ENCODE results near the gene USP3. TPM values are rescaled to one million over a fixed set of nuclear protein-coding genes. Genes with fewer than 3 reads are reported as not detected.

USP3 gene
- total and polyA plus RNA-seq, 10 of the 15 experiments (the other 5 are each of a cell fraction or from before 2014, with no cell fraction given) = 23.8 to 64.5 (median 50.3) TPM

DNA sequence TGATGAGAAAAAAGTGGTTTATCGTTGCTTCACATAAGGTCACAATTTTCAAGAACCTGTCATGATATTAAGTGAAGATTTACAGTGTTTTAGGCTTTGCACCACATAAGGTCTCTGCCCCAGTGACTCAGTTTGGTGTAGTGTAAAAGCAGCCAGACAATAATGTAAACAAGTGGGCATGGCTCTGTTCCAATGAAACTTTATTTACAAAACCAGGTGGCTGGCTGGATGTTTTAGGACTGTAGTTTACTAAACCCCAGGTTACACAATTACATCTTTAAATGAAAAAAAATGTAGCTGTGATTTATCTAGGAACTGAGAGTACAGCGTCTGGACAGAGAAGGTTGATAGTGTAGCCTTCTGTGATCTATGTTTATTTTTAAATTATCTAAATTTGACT lies 83.1 kb downstream of the USP3 start:
- no peak overlapping the region for H3K4me3 ChIP-seq
- H3K4me1 ChIP-seq (ENCODE audit: control insufficient read depth, insufficient read depth, low read length) = peaks cover 12% of the 10 kb centered on the region
- no peaks in the 10 kb centered on the region; the same call in 2 of the 3 replicates for H3K9me3 ChIP-seq (replicated peaks; ENCODE audit: control insufficient read depth, insufficient read depth, low read length)
- H3K27me3 ChIP-seq (replicated peaks in 1 of 2; ENCODE audit: control insufficient read depth in 2 of 2, insufficient read depth in 2 of 2, low read length in 1 of 2) = no peaks in the 10 kb centered on the region
- H2AFZ ChIP-seq (ENCODE audit: control insufficient read depth, low read depth, low read length) = no peak overlapping the region
- in situ Hi-C loops (cut with MboI) = loop anchor here (25.0 kb wide), 1 partner anchor 300 kb away; the partner anchor contains the start of gene APH1B
- H3K9ac ChIP-seq (ENCODE audit: control insufficient read depth, insufficient read depth, low read length) = no peak overlapping the region
- ChIA-PET RAD21 (ENCODE audit: unreplicated experiment) (no interaction called here), SMC1A (ENCODE audit: uncharacterized antibody, unreplicated experiment) (interaction anchor here (1.1 to 1.8 kb wide), 5 partner anchors 35 to 125 kb away, joined by 3 to 8 read pairs (median 4); no protein-coding TSS in a partner anchor), POLR2A (interaction anchor here (0.7 kb wide), 1 partner anchor 51 kb away, joined by 3 read pairs; no protein-coding TSS in a partner anchor), CTCF (interaction anchor here (1.5 to 1.6 kb wide), 2 partner anchors 22 to 459 kb away, joined by 3 to 4 read pairs; partner anchors contain the start of gene DAPK2)
- DNase-seq (ENCODE audit: low read depth, low spot score) (no peak), FAIRE-seq (no peak), ATAC-seq (no peak)
- no peak overlapping the region for H3K27ac ChIP-seq (ENCODE audit: control insufficient read depth, insufficient read depth)
- 79% methylated on average over 2 of the region's 2 CpGs for WGBS (ENCODE audit: insufficient coverage, insufficient replicate concordance, low lambda C conversion rate, missing lambda C conversion rate)
- TF ChIP-seq RAD21 (IDR thresholded peaks at IDR 0.05; ENCODE audit: insufficient read depth, low read depth, low read length) (no peak), EZH2 (IDR thresholded peaks at IDR 0.05; ENCODE audit: borderline replicate concordance, control insufficient read depth, low read depth, low read length) (no peak), ZNF274 (IDR thresholded peaks at IDR 0.05; ENCODE audit: insufficient read depth, insufficient read length) (no peak), RFX5 (IDR thresholded peaks at IDR 0.05; ENCODE audit: low read depth, low read length) (no peak), IRF4 (IDR thresholded peaks at IDR 0.05; ENCODE audit: low read depth, low read length) (no peak), KLF5 (IDR thresholded peaks at IDR 0.05; ENCODE audit: partially characterized antibody) (no peak), WRNIP1 (IDR thresholded peaks at IDR 0.05; ENCODE audit: borderline replicate concordance, low read depth, low read length) (no peak), MYB (IDR thresholded peaks at IDR 0.05; ENCODE audit: borderline replicate concordance, low read depth, low read length) (no peak), RCOR1 (conservative IDR thresholded peaks at IDR 0.05; ENCODE audit: low read depth, low read length) (no peak), ZNF622 (IDR thresholded peaks at IDR 0.05) (no peak)
- TF ChIP-seq, protein P1, sequence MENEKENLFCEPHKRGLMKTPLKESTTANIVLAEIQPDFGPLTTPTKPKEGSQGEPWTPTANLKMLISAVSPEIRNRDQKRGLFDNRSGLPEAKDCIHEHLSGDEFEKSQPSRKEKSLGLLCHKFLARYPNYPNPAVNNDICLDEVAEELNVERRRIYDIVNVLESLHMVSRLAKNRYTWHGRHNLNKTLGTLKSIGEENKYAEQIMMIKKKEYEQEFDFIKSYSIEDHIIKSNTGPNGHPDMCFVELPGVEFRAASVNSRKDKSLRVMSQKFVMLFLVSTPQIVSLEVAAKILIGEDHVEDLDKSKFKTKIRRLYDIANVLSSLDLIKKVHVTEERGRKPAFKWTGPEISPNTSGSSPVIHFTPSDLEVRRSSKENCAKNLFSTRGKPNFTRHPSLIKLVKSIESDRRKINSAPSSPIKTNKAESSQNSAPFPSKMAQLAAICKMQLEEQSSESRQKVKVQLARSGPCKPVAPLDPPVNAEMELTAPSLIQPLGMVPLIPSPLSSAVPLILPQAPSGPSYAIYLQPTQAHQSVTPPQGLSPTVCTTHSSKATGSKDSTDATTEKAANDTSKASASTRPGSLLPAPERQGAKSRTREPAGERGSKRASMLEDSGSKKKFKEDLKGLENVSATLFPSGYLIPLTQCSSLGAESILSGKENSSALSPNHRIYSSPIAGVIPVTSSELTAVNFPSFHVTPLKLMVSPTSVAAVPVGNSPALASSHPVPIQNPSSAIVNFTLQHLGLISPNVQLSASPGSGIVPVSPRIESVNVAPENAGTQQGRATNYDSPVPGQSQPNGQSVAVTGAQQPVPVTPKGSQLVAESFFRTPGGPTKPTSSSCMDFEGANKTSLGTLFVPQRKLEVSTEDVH (IDR thresholded peaks at IDR 0.05; ENCODE audit: low read depth, partially characterized antibody) = no peak
- TF ChIP-seq, protein P2, sequence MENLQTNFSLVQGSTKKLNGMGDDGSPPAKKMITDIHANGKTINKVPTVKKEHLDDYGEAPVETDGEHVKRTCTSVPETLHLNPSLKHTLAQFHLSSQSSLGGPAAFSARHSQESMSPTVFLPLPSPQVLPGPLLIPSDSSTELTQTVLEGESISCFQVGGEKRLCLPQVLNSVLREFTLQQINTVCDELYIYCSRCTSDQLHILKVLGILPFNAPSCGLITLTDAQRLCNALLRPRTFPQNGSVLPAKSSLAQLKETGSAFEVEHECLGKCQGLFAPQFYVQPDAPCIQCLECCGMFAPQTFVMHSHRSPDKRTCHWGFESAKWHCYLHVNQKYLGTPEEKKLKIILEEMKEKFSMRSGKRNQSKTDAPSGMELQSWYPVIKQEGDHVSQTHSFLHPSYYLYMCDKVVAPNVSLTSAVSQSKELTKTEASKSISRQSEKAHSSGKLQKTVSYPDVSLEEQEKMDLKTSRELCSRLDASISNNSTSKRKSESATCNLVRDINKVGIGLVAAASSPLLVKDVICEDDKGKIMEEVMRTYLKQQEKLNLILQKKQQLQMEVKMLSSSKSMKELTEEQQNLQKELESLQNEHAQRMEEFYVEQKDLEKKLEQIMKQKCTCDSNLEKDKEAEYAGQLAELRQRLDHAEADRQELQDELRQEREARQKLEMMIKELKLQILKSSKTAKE (IDR thresholded peaks at IDR 0.05; ENCODE audit: low read depth, poor library complexity, severe bottlenecking) = no peak
- TF ChIP-seq, protein P3, sequence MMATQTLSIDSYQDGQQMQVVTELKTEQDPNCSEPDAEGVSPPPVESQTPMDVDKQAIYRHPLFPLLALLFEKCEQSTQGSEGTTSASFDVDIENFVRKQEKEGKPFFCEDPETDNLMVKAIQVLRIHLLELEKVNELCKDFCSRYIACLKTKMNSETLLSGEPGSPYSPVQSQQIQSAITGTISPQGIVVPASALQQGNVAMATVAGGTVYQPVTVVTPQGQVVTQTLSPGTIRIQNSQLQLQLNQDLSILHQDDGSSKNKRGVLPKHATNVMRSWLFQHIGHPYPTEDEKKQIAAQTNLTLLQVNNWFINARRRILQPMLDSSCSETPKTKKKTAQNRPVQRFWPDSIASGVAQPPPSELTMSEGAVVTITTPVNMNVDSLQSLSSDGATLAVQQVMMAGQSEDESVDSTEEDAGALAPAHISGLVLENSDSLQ (IDR thresholded peaks at IDR 0.05) = no peak
- H3K36me3 ChIP-seq (ENCODE audit: control insufficient read depth in 2 of 2, insufficient read depth in 2 of 2, low read length in 1 of 2) = peaks cover 11 to 32% of the 10 kb centered on the region in 2 experiments; a peak in 3 of 4 replicates
- no peaks in the 10 kb centered on the region; the same call in 1 of the 2 replicates for H4K20me1 ChIP-seq (ENCODE audit: control insufficient read depth, insufficient read depth)
- H3K79me2 ChIP-seq (ENCODE audit: control insufficient read depth, insufficient read depth, low read length) = no peaks in the 10 kb centered on the region
- BruUV-seq (replicated peaks) = no TSS peak
- intact Hi-C loops (cut with micrococcal nuclease; ENCODE audit: unreplicated experiment) = no loop called here
- no peak overlapping the region for H3K4me2 ChIP-seq (ENCODE audit: control insufficient read depth, insufficient read depth)
